Neural cell (in vitro differentiated cells): ENCODE results near the gene MYPN. TPM values are rescaled to one million over a fixed set of nuclear protein-coding genes. Genes with fewer than 3 reads are reported as not detected.

ENCODE experiments used
- H2AFZ ChIP-seq: fragments of 200-600, 300-800 bp; sonication (generic), shearing (Covaris generic); 2 replicates; pipeline ENCODE4 v1.6.0; 2014; ENCODE audit warnings: low read depth, mild to moderate bottlenecking, antibody characterized with exemption, low read length, moderate library complexity
- H3F3A ChIP-seq: fragments of 200-600 bp; shearing (Covaris generic); 2 replicates; pipeline ENCODE4 v1.6.1; 2016; ENCODE audit warnings: mild to moderate bottlenecking, moderate library complexity, mixed read lengths, antibody characterized with exemption, low read length; ENCODE audit not compliant: insufficient read depth, poor library complexity, severe bottlenecking
- H3K27ac ChIP-seq: fragments of 200-600, 300-800 bp; sonication (generic), shearing (Covaris generic); 2 replicates; pipeline ENCODE4 v1.5.1; 2014; ENCODE audit warnings: mild to moderate bottlenecking, low read length, moderate library complexity
- H3K27me3 ChIP-seq: fragments of 300-800, 200-600 bp; sonication (generic), shearing (Covaris generic); 2 replicates; pipeline ENCODE4 v1.6.0; 2014; ENCODE audit warnings: mild to moderate bottlenecking, low read depth, low read length, moderate library complexity; ENCODE audit not compliant: insufficient read depth
- H3K36me3 ChIP-seq: fragments of 300-800, 200-600 bp; sonication (generic), shearing (Covaris generic); 2 replicates; pipeline ENCODE4 v1.5.1; 2014; ENCODE audit warnings: mild to moderate bottlenecking, antibody characterized with exemption, low read length, moderate library complexity; ENCODE audit not compliant: insufficient read depth
- H3K4me2 ChIP-seq: fragments of 300-800, 200-600 bp; sonication (generic), shearing (Covaris generic); 2 replicates; pipeline ENCODE4 v1.6.0; 2014; ENCODE audit warnings: mild to moderate bottlenecking, low read length
- H3K4me3 ChIP-seq: fragments of 300-800, 200-600 bp; sonication (generic), shearing (Covaris generic); 2 replicates; pipeline ENCODE4 v1.5.1; 2014; ENCODE audit warnings: mild to moderate bottlenecking, low read length, moderate library complexity
- H3K79me2 ChIP-seq: fragments of 200-600 bp; shearing (Covaris generic); replicated peaks from 2 replicates; pipeline ENCODE4 v1.6.0; 2014; ENCODE audit warnings: mild to moderate bottlenecking, low read length, moderate library complexity; ENCODE audit not compliant: insufficient read depth
- H3K9ac ChIP-seq: fragments of 300-800, 200-600 bp; sonication (generic), shearing (Covaris generic); 2 replicates; pipeline ENCODE4 v1.6.1; 2016; ENCODE audit warnings: mild to moderate bottlenecking, low read length, mixed read lengths
- H3K9me2 ChIP-seq: fragments of 200-600 bp; shearing (Covaris generic); 2 replicates; pipeline ENCODE4 v1.6.1; 2016; ENCODE audit warnings: mild to moderate bottlenecking, low read length, mixed read lengths; ENCODE audit not compliant: insufficient read depth
- H3K9me3 ChIP-seq: fragments of 200-600, 300-800 bp; sonication (generic), shearing (Covaris generic); 2 replicates; pipeline ENCODE4 v1.6.1; 2016; ENCODE audit warnings: mild to moderate bottlenecking, mixed run types, low read length, moderate library complexity, mixed read lengths
- H4K20me1 ChIP-seq: fragments of 200-600 bp; shearing (Covaris generic); 2 replicates; pipeline ENCODE4 v1.6.1; 2016; ENCODE audit warnings: mild to moderate bottlenecking, mixed run types; ENCODE audit not compliant: insufficient read depth
- EP300 ChIP-seq: fragments of 450-650 bp; conservative IDR thresholded peaks from 2 replicates; pipeline ENCODE4 v1.6.1; 2014; ENCODE audit warnings: antibody characterized with exemption, mild to moderate bottlenecking, moderate library complexity; ENCODE audit not compliant: poor library complexity, severe bottlenecking
- EZH2 ChIP-seq: fragments of 200-600, 300-800 bp; shearing (Covaris generic), sonication (generic); IDR thresholded peaks from 2 replicates; pipeline ENCODE4 v1.6.1; 2014; ENCODE audit warnings: antibody characterized with exemption, low read length, borderline replicate concordance, mild to moderate bottlenecking; ENCODE audit not compliant: insufficient read depth, poor library complexity, severe bottlenecking
- MXI1 ChIP-seq: fragments of 450-650 bp; conservative IDR thresholded peaks from 2 replicates; pipeline ENCODE4 v1.6.1; 2014; ENCODE audit warnings: antibody characterized with exemption, mild to moderate bottlenecking; ENCODE audit not compliant: poor library complexity, severe bottlenecking
- POLR2AphosphoS5 ChIP-seq: IDR thresholded peaks from 2 replicates; pipeline ENCODE4 v1.6.1; 2012
- RAD21 ChIP-seq: fragments of 450-650 bp; conservative IDR thresholded peaks from 2 replicates; pipeline ENCODE4 v1.6.1; 2014; ENCODE audit warnings: antibody characterized with exemption, mild to moderate bottlenecking, moderate library complexity
- SMC3 ChIP-seq: fragments of 450-650 bp; conservative IDR thresholded peaks from 2 replicates; pipeline ENCODE4 v1.6.1; 2014; ENCODE audit warnings: antibody characterized with exemption, mild to moderate bottlenecking, moderate library complexity; ENCODE audit not compliant: poor library complexity
- TAF1 ChIP-seq: IDR thresholded peaks from 2 replicates; pipeline ENCODE4 v1.6.1; 2012; ENCODE audit warnings: low read depth
- polyA plus RNA-seq: library from polyadenylated mRNA; depleted of rRNA; stranded (reverse); fragments of >200 nt; gene quantifications from 2 replicates; pipeline ENCODE4 v1.2.3, GENCODE V29; 2014
- TF ChIP-seq, protein P1 (sequence below): fragments of 450-650 bp; IDR thresholded peaks from 2 replicates; pipeline ENCODE4 v1.5.1; 2014; ENCODE audit warnings: antibody characterized with exemption, mild to moderate bottlenecking, moderate library complexity; ENCODE audit not compliant: poor library complexity, severe bottlenecking
- TF ChIP-seq, protein P2 (sequence below): IDR thresholded peaks from 2 replicates; pipeline ENCODE4 v1.6.1; 2012; ENCODE audit warnings: borderline replicate concordance

MYPN gene
- polyA plus RNA-seq, 1 donor from 2014 or later: not detected

GRCh38 chr10:68163735-68164134 lies 54.4 kb downstream of the MYPN start:
- Histone ChIP-seq H3F3A (no peaks in the 10 kb centered on the region), H3K4me2 (no peak overlapping the region), H3K27me3 (no peaks in the 10 kb centered on the region), H3K9me2 (no peaks in the 10 kb centered on the region), H3K36me3 (no peaks in the 10 kb centered on the region), H3K9ac (no peak overlapping the region), H3K4me3 (no peak overlapping the region), H2AFZ (no peak overlapping the region), H3K9me3 (no peaks in the 10 kb centered on the region), H3K27ac (no peak overlapping the region), H3K79me2 (no peaks in the 10 kb centered on the region), H4K20me1 (no peaks in the 10 kb centered on the region)
- TF ChIP-seq, protein P1, sequence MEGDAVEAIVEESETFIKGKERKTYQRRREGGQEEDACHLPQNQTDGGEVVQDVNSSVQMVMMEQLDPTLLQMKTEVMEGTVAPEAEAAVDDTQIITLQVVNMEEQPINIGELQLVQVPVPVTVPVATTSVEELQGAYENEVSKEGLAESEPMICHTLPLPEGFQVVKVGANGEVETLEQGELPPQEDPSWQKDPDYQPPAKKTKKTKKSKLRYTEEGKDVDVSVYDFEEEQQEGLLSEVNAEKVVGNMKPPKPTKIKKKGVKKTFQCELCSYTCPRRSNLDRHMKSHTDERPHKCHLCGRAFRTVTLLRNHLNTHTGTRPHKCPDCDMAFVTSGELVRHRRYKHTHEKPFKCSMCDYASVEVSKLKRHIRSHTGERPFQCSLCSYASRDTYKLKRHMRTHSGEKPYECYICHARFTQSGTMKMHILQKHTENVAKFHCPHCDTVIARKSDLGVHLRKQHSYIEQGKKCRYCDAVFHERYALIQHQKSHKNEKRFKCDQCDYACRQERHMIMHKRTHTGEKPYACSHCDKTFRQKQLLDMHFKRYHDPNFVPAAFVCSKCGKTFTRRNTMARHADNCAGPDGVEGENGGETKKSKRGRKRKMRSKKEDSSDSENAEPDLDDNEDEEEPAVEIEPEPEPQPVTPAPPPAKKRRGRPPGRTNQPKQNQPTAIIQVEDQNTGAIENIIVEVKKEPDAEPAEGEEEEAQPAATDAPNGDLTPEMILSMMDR: no peak
- no peak for TF ChIP-seq RAD21

DNA sequence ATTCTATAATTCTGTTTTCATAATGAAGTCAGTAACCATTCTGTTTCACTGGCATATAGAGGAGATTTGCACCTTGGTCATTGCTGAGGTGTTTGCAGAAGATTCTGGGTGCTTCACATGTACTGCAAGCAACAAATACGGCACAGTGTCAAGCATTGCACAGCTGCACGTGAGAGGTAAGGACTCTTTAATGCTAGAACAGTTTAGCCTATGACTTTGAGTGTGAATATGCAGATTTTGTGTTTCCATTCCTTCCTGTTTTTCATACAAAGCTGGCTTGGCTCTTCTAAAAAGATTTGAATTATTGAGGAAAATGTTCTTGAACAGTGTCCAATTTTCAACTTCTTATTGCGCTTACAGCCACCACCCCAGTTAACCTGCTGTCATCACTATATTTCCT lies 56.4 kb downstream of the MYPN start:
- H4K20me1 ChIP-seq: no peaks in the 10 kb centered on the region
- H3K79me2 ChIP-seq: no peaks in the 10 kb centered on the region
- H3K27ac ChIP-seq: no peak overlapping the region
- H2AFZ ChIP-seq: no peak overlapping the region
- H3K9ac ChIP-seq: no peak overlapping the region
- H3K9me2 ChIP-seq: no peaks in the 10 kb centered on the region
- TF ChIP-seq EP300 (no peak), TAF1 (no peak), EZH2 (no peak), POLR2AphosphoS5 (no peak), RAD21 (no peak), MXI1 (no peak), SMC3 (no peak)
- TF ChIP-seq, protein P1: no peak
- TF ChIP-seq, protein P2, sequence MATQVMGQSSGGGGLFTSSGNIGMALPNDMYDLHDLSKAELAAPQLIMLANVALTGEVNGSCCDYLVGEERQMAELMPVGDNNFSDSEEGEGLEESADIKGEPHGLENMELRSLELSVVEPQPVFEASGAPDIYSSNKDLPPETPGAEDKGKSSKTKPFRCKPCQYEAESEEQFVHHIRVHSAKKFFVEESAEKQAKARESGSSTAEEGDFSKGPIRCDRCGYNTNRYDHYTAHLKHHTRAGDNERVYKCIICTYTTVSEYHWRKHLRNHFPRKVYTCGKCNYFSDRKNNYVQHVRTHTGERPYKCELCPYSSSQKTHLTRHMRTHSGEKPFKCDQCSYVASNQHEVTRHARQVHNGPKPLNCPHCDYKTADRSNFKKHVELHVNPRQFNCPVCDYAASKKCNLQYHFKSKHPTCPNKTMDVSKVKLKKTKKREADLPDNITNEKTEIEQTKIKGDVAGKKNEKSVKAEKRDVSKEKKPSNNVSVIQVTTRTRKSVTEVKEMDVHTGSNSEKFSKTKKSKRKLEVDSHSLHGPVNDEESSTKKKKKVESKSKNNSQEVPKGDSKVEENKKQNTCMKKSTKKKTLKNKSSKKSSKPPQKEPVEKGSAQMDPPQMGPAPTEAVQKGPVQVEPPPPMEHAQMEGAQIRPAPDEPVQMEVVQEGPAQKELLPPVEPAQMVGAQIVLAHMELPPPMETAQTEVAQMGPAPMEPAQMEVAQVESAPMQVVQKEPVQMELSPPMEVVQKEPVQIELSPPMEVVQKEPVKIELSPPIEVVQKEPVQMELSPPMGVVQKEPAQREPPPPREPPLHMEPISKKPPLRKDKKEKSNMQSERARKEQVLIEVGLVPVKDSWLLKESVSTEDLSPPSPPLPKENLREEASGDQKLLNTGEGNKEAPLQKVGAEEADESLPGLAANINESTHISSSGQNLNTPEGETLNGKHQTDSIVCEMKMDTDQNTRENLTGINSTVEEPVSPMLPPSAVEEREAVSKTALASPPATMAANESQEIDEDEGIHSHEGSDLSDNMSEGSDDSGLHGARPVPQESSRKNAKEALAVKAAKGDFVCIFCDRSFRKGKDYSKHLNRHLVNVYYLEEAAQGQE: no peak
- no peak overlapping the region for H3K4me3 ChIP-seq
- no peaks in the 10 kb centered on the region for H3K36me3 ChIP-seq
- H3K4me2 ChIP-seq: no peak overlapping the region
- no peaks in the 10 kb centered on the region for H3K27me3 ChIP-seq
- H3F3A ChIP-seq: no peaks in the 10 kb centered on the region
- H3K9me3 ChIP-seq: no peaks in the 10 kb centered on the region
